Activated naive CD4-positive, alpha-beta T cell treated with Interleukin-2 at 50 U/mL for 16 hours (primary cell): ENCODE data around the gene COL18A1.

Source experiments
- DNase-seq: peaks from one replicate; pipeline ENCODE4 v3.0.0-alpha.2; 2020

The COL18A1 gene

DNA sequence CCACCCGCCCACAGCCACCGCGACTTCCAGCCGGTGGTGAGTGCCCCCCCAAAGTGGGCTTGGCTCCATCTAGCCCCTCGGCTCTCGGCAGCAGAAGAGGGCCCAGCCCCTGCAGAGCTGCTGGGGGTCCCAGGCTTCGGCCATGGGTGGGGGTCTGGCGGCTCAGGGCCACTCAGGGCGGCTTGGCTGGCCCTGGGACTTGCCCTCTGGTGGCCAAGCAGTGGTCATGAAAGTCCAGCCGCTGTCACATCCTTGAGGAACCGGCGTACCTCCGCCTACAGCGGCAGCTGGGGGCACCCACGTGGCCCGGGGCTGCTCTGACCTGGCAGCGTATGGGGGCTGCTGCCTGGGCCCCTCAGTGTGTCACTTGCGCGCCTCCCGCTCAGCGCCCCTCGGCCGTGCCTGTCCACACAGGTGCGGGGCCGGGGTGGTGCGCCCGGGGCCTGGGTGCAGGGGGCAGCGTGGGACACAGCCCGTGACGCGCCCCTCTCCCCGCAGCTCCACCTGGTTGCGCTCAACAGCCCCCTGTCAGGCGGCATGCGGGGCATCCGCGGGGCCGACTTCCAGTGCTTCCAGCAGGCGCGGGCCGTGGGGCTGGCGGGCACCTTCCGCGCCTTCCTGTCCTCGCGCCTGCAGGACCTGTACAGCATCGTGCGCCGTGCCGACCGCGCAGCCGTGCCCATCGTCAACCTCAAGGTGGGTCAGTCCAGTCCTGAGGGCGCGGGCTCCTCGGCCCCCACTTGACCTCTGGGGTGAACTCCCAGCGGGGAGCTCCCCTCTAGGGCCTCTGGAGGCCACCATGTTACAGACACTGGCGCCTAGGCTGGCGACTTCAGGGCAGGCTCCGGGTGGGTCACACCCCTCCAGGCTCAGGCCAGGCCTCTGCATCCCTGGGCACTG is 104.9 kb downstream of the COL18A1 start:
- DNase-seq, result no peak

DNA sequence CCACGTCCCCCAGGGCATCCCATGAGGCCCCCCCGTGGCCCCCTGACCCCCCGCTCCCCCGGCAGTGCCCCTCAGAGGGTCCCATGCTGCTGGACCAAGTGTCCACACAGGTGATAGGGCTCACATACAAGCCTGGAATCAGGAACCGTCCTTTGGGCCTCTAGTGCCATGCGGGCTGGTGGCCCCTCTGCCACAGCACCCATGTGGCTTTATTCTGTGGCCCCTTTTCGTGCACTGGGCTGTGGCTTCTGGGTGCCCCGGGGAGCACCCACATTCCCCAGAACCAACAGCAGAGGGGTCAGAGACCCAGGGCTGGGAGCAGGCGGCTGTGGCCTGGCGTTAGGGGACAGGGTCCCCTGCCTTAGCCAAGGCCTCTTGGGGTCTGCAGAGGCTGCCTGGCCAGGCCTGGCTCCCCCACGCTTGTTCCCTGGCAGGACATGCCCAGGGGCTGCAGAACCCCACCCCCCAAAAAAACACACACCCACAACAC is 105.5 kb downstream of the COL18A1 start:
- no peak for DNase-seq

DNA sequence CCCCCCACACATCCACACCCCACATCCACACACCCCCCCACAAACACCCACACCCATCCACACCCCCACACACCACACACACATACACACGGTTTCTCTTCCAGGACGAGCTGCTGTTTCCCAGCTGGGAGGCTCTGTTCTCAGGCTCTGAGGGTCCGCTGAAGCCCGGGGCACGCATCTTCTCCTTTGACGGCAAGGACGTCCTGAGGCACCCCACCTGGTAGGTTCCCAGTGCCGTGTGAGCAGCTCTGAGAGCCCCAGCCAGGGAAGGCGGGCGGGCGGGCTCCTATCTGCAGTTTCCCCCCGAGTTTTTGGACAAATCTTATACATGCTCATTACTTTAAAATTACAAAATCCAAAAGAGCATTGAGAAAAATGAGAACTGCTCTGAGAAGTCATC is 106.0 kb downstream of the COL18A1 start:
- DNase-seq, result no peak

DNA sequence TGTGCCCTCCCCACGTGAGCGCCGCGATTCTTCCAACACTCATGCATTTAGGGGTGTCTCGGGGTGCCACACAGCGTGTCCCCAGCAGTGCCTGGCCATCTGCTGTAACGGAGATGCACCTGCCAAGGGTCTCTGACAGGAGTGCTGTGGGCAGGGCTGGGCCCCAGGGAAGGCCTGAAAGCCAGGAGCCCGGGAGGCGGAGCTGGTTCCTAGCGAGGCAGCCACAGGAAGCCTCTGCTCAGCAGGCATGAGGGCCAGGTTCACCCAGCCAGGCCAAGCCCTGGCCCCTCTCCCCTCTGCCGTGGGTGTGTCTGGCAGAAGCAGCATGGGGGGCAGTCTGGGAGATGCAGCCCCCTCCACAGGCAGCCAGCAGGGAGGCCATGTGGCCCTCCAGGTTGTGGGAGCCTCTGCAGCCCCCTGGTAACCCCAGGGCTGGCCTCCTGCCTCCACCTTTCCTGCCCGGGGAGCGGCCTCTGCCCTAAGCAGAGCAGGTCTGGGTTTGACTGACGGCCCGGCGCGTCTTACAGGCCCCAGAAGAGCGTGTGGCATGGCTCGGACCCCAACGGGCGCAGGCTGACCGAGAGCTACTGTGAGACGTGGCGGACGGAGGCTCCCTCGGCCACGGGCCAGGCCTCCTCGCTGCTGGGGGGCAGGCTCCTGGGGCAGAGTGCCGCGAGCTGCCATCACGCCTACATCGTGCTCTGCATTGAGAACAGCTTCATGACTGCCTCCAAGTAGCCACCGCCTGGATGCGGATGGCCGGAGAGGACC is 106.9 kb downstream of the COL18A1 start:
- no peak for DNase-seq

DNA sequence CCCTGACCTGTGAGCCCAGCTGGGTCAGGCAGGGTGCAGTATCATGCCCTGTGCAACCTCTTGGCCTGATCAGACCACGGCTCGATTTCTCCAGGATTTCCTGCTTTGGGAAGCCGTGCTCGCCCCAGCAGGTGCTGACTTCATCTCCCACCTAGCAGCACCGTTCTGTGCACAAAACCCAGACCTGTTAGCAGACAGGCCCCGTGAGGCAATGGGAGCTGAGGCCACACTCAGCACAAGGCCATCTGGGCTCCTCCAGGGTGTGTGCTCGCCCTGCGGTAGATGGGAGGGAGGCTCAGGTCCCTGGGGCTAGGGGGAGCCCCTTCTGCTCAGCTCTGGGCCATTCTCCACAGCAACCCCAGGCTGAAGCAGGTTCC is 107.6 kb downstream of the COL18A1 start:
- no peak for DNase-seq

DNA sequence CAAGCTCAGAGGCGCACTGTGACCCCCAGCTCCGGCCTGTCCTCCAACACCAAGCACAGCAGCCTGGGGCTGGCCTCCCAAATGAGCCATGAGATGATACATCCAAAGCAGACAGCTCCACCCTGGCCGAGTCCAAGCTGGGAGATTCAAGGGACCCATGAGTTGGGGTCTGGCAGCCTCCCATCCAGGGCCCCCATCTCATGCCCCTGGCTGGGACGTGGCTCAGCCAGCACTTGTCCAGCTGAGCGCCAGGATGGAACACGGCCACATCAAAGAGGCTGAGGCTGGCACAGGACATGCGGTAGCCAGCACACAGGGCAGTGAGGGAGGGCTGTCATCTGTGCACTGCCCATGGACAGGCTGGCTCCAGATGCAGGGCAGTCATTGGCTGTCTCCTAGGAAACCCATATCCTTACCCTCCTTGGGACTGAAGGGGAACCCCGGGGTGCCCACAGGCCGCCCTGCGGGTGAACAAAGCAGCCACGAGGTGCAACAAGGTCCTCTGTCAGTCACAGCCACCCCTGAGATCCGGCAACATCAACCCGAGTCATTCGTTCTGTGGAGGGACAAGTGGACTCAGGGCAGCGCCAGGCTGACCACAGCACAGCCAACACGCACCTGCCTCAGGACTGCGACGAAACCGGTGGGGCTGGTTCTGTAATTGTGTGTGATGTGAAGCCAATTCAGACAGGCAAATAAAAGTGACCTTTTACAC is 108.2 kb downstream of the COL18A1 start:
- no peak for DNase-seq

DNA sequence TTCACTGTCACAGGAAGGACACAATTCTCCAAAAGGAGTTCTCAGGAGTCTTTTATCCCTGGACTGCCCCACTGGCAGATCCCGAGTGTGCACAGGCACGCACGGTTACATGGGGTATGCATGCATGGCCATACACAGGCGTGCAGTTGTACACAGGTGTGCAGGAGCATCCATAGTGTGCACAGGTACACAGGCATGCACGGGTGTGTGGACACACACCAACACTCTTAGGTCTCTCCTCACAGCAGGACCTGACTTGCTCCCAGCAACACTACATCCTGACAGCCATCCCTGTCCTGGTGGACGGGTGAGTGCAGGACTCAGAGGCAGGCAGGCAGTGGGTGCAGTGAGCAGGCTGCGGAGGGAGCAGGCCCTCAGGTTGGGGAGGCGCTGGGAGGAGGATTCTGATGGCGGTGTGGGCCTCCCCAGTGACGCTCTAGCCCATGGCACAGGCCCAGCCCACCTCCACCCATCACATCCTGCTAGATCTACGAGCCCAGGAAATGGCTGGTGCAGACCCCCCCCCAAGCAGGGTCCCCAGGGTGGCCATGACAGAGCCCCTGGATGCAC is 108.9 kb downstream of the COL18A1 start:
- no peak for DNase-seq

DNA sequence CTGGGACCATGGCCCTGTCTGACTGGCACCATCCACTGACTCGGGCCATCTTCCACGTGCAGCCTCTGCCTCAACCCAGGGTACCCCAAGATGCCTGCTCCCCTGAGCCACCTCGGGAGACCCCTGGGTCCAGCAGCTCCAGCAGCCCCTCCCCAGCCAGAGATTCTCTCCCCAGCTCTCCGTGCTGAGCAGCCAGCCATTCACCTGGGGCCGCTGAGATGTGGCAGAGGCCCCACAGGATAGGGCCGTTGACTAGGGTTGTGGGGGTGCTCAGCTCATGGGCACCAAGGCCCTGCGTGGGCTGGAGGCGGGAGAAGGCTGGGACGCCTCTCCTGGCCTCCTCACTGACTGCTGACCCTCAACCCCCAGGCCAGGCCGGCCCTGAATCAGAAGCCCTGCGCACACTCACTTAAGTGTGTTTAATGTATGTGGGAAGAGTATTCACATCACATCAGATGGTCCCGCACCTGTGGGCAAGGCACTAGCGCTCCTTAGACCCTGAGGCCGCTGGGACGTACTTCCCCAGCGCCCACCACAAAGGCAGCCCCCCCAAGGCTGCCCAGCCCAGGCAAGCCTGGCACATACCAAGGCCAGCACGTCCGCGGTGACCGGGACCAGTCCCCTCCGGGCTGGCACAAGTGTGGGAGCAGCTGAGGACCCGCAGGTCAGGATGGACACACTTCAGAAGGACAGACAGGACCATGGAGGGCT is 109.5 kb downstream of the COL18A1 start:
- DNase-seq, result no peak

DNA sequence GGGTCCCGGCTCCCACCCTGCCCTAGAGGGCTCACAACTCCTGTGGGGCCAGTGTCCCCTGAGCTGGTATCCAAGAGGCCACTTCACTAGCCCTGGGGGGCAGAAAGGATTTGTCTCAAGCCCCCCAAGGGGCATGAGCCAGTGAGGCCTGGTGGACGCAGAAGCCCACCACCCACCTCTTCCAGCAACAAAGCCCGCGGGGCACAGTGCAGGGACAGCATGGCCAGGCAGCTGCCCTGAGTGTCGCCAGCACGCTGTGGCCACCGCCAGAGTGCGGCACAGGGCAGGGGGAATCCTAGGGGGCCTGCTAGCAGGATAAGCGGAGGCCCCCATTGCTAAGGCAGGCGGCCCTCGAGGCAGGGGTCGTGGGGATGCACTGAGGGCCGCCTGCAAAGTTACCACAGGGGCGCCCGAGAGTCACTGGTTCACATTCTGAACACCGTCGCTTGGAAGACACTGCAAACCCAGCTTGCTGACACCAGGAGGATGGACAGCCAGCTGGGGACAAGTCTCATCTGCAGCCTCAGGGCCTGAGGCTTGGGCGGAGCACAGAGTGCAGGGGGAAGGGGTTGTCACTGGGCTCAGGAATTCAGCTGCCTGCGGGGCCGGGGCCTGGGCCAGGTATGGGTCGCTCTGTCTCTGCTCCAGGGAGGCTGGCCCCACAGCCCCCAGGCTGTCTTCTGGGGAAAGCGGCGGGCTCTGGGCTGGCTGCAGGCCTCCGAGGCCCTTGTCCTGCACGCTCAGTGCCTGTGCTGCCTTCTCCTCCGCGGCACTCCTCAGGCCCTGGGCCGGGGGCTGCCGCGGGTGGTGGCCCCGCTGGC is 110.5 kb downstream of the COL18A1 start:
- no peak for DNase-seq

DNA sequence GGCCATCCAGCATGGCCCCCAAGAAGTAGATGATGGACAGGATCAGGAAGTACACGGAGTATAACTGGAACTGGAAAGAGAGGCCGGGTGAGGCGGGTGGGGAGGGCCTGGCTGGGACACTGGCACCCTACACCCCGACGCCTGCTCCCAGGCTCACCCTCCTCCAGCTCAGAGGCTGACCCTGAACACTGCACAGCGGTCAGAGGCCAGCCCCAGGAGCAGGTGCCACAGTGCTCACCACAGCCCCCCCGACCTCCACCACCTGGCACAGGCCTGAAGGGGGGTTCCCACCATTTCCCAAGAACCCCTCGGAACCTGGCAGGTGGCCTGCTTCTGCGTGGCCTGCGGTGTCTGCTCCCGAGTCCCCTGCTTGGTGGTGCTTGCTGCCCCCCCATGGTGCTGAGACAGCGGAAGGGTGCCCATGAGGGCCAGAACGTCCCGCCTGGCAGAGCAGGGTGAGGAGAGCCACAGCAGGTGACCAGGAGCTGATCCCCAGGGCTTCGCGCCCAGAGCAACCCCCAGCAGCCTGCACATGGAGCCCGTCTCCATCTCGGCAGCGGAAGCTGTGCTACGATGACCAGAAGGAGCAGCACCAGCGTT is 111.2 kb downstream of the COL18A1 start:
- DNase-seq, result no peak

DNA sequence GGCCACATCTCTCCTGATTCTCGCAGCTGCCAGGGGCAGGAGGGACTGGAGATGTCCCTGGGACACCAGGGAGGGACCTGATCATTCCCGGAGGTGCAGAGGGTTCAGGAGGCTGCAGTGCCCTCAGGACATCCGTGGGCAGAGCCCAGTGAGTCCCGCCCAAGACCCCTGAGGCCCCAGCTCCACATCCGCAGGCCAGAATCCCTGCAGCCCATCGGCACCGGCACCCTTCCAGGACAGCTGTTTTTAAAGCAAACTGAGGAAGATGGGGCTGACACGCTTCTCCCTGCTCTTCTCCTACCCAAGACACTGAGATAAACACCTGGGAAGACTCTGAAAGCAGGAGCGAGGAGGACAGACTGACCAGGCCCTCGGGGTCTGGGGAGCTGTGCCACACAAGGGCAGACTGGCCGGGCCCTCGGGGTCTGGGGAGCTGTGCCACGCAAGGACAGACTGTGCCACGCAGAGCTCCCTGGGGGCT is 111.7 kb downstream of the COL18A1 start:
- DNase-seq, result no peak

DNA sequence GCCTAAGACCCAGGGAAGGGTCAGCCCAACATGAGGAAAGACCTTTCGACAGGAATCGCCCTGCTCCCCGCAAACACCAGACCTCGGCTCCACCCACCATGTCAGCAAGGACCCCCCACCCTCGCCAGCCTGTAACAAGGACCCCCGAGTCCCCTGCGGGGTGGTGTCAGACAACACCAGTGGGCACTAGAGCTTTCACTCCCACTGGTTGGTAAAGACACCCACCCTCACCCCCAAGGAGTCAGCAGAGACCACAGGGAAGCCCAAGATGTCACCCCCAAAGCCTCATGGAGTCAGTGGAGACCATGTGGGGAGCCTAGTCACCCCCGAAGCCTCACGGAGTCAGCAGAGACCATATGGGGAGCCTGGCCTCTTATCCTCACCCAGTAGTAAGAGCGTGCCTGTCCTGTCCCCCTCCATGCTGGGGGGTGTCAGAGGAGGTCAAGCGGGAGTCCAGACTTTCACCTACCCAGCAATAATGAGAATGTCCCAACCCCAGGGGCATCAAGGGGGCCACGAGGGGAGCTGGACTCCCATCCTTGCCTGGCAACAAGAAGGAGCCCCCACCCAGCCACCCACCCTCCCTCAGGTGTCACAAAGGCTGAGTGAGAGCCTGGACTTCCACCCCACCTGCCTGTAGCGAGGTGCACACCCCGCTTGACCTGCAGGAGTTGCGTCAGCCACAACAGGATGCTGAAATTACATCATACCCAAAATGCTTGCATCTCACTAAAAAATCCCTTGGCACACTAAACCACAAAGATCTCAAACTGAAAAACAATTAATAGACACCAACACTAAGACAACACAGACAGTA is 112.5 kb downstream of the COL18A1 start:
- DNase-seq, result no peak

DNA sequence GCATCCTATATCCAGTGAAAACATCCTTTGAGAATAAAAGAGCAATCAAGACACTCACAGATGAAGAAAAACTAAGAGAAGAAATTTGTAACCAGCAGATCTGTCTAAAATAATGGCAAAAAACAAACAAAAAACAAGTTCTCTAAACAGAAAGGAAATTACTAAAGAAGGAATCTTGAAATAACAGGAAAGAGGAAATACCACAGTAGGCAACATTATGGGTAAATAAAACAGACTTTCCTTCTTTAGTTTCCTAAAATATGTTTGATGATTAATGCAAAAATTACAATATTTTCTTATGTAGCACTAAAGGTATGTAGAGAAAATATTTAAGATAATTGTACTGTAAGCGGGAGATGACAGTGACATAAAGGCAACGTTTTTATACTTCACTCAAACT is 113.8 kb downstream of the COL18A1 start:
- DNase-seq, result no peak

DNA sequence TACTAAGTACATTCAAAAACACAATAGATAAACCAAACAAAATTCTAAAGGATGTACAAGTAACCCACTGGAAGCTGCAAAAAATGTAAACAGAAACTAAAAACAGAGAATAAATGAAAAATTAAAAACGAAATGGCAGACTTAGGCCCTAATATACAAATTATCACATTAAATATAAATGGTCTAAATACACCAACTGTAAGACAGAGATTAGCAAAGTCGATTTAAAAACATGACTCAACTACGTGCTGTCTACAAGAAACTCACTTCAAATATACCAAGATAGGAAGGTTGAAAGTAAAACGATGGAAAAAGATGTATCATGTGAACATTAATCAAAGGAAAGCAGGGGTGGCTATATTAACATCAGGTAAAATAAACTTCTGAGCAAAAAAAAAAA is 114.2 kb downstream of the COL18A1 start:
- DNase-seq, result no peak

DNA sequence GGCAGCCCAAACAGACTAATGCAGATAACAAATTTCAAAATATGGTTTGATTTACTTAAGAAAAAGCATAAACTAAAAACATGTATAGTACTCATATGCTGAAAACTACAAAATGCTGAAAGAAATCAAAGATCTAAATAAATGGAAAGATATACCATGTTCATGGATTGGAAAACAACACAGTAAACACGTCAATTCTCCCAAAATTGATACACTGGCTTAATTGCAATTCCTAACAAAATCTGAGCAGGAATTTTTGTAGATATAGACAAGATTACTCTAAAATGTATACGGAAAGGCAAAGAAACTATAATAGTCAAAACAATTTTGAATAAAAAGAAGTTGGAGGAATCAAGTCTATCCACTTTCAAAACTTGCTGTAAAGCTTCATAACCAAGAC is 116.3 kb downstream of the COL18A1 start:
- DNase-seq, result no peak

DNA sequence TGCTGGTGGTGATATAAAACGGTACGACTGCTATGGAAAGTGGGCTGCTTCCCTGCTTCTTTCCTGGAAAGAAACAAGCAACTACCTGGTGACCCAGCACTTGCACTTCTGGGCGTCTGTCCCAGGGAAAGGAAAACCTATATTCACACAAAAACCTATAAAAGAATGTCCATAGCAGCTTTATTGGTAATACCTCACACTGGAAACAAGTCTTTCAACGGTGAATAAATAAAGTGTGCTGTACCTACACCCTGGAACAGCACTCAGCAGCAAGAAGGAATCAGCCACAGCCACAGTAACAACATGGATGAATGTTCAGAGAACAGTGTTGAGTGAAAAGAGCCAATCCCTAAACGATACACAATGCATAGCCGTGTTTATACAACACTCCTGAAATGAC is 117.4 kb downstream of the COL18A1 start:
- no peak for DNase-seq

DNA sequence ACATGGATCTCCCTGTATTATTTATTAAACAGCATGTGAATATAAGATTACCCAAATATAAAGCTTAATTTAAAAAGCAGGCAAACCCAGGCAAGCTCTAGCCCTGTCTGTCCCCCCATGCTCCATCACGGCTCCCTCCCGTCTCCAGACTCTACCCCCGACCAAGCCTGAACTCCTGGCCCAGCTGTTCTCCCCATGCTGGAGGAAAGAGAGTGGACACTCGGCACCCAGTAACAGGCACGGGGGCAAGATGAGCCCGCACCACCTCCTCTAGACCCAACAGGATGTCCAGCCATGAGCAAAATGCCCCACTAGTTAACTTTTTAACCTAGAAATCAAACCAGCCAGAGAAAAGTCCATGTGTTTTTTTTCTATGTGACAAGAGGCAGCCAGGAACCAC is 118.0 kb downstream of the COL18A1 start:
- DNase-seq, result no peak

DNA sequence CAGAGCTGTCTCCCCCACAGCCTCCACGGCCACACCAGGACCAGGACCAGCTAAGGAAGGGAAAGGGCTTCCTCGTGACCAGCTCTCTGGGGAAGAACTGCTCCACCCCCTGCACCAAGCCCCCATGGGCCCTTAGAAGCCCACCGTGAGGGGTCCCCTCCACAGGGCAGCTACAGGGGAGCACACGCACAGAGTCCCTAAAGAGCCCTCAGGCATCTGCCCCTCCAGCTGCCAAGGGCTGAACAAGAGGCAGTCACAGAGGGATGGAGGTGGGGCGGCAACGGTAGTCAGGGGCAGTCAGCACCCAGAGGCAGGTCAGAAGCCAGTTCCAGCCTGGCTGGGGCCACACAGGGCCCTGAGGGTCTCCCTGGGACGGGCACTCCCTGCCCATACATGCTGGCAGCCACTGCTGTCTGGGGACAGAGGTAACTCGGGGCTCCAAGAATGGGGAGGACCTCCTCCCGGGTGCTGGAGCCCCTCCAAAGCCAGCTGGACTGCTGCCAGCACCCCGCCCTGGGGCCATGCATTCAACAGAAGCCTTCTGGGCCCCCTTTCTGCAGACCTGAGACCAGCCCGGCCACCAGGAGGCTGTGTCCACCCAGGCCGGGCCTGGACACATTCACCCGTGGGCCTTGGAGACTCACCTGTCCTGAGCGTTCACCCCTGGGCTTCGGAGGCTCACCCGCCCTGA is 118.6 kb downstream of the COL18A1 start:
- no peak for DNase-seq

DNA sequence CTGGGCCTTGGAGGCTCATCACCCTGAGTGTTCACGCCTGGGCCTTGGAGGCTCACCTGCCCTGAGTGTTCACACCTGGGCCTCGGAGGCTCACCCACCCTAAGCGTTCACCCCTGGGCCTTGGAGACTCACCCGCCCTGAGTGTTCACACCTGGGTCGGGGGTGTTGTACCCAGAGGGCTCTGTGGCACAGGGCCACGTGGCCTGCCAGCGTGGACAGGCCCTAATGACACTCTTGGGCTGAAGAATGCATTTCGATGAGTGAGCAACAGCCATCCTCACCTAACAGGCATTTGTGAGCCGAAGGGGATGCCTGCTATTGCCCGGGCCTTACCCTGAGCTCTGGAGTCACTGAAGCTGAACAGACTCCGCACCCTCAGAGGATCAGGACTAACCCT is 119.8 kb downstream of the COL18A1 start:
- no peak for DNase-seq
